OCI-M1 (cell line): ENCODE results near the gene TPGS2.
A peak's percentile ranks its signal among the peaks of the same experiment; 100 is the strongest.
"Not testable (repeated sequence)": the region's sequence is repeated elsewhere in the genome, so short reads cannot be mapped to it uniquely, and the experiment has no call there.

Experiments
- DNase-seq: peaks from one replicate; lab custom pipeline; 2025; lab: John Stamatoyannopoulos, UW

The TPGS2 gene

GRCh38 chr18:36828630-36829361 is at the start of gene TPGS2, which contains the start of gene KIAA1328:
Gene TPGS2 (minus strand): TSS chr18:36829002. CDS start chr18:36828767, 235 bp downstream.
Gene KIAA1328 (plus strand): TSS chr18:36829127. CDS start chr18:36829139, 12 bp downstream.
- peak; percentile 93 for DNase-seq

GRCh38 chr18:36873826-36874225 is 45.0 kb upstream of the TPGS2 start:
- not testable (repeated sequence) for DNase-seq

- no peak for DNase-seq
Measured at GRCh38 chr18:36872329-36872728, 43.5 kb upstream of the TPGS2 start.

- no peak for DNase-seq
Measured at GRCh38 chr18:36871801-36872200, 43.0 kb upstream of the TPGS2 start.

GRCh38 chr18:36867056-36867455 is 38.3 kb upstream of the TPGS2 start:
- DNase-seq = no peak

GRCh38 chr18:36862182-36862581 is 33.4 kb upstream of the TPGS2 start:
- DNase-seq = peak; percentile 23

GRCh38 chr18:36856815-36857214 is 28.0 kb upstream of the TPGS2 start:
- DNase-seq = no peak

GRCh38 chr18:36851202-36851590 is 22.4 kb upstream of the TPGS2 start:
- DNase-seq = no peak

- DNase-seq = peak; percentile 66
Measured at GRCh38 chr18:36850527-36851201, 21.9 kb upstream of the TPGS2 start.

- DNase-seq = no peak
Measured at GRCh38 chr18:36849288-36850006, 20.6 kb upstream of the TPGS2 start.

- no peak for DNase-seq
Measured at GRCh38 chr18:36848609-36849008, 19.8 kb upstream of the TPGS2 start.

GRCh38 chr18:36843784-36844183 is 15.0 kb upstream of the TPGS2 start:
- DNase-seq = peak; percentile 19

GRCh38 chr18:36843199-36843598 is 14.4 kb upstream of the TPGS2 start:
- DNase-seq = no peak

- DNase-seq = no peak
Measured at GRCh38 chr18:36839835-36840234, 11.0 kb upstream of the TPGS2 start.

- no peak for DNase-seq
Measured at GRCh38 chr18:36835927-36836326, 7.1 kb upstream of the TPGS2 start.

- no peak for DNase-seq
Measured at GRCh38 chr18:36833120-36833519, 4.3 kb upstream of the TPGS2 start.

GRCh38 chr18:36831139-36831538 is 2.3 kb upstream of the TPGS2 start:
- DNase-seq = no peak

- no peak for DNase-seq
Measured at GRCh38 chr18:36830158-36830495, 1.3 kb upstream of the TPGS2 start.

GRCh38 chr18:36829362-36830157 is 758 bp upstream of the TPGS2 start:
- peak; percentile 48 for DNase-seq

GRCh38 chr18:36828157-36828629 is 609 bp downstream of the TPGS2 start:
- DNase-seq = peak; percentile 73

- DNase-seq = no peak
Measured at GRCh38 chr18:36826556-36826955, 2.2 kb downstream of the TPGS2 start.

- DNase-seq = no peak
Measured at GRCh38 chr18:36825526-36825925, 3.3 kb downstream of the TPGS2 start.
